HG02870 (cell line): Measurements from ENCODE around the gene RAB41.
"Not testable (repeated sequence)": the region's sequence is repeated elsewhere in the genome, so short reads cannot be mapped to it uniquely, and the experiment has no call there.

ENCODE experiments used
- ATAC-seq: cut with Tn5 transposase; IDR thresholded peaks from one replicate; pipeline ENCODE4 v1.9.1; 2021; ENCODE audit warnings: mild to moderate bottlenecking, moderate library complexity; ENCODE audit not compliant: unreplicated experiment

RAB41 gene

DNA sequence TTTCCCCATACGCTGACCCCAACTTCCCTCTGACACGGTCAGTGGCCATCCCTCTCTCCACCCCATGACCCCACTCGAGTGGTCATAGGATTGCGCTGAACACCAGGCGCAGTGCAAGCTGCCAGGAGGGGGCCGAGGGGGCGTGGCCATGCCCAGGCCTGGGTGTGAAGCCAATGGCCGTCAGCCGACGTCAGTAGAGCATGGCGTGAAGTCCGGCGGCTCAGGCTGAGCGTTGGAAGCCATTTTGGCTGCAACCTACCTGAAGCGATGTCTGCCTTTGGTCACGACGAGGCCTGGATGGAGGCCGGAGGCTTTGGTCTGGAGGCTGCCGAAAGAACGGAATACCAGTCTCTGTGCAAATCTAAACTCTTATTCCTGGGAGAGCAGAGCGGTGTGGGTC lies at the start of gene RAB41:
RAB41 (plus strand) TSS at position 222 of the 400 bp plus-strand sequence; CDS start at position 268, 46 bp downstream.
- no peak for ATAC-seq

DNA sequence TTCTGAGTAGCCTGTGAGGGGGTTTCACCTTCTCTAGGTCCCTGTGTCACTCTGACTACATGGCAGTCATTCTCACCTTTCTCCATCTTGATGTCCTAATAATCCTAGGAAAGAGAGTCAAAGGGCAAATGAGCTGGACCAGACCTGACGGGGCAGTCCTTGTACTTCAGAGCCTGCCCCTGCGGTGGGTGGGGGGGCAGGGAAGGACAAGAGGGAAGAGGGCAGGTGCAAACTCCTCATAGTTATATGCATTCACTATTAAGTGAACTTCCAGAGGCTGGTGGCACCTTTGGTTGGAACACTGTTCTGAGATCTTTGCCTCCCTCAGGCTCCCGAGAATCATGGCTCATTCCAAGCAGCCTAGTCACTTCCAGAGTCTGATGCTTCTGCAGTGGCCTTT lies 47.6 kb upstream of the RAB41 start, which contains the start of gene AWAT1:
AWAT1 (plus strand) TSS at position 301 of the 400 bp plus-strand sequence; CDS start at position 342, 41 bp downstream.
- no peak for ATAC-seq

DNA sequence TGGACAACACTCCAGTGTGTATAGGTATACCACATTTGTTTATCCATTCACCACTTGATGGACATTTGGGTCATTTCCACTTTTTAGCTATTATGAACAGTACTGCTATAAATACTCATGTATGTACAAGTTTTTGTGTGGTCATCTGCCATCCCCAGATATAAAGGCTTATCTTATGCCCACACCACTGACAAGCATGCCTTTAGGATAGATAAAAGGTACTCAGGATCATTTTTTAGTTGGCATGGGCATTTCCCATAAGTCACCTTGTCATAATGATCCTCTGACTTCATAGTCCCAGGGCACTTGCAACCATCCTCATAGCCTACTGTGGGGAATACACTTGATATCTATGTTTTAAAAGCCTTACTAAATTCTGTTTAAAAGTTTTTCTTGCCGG lies 41.2 kb upstream of the RAB41 start:
- no peak for ATAC-seq

DNA sequence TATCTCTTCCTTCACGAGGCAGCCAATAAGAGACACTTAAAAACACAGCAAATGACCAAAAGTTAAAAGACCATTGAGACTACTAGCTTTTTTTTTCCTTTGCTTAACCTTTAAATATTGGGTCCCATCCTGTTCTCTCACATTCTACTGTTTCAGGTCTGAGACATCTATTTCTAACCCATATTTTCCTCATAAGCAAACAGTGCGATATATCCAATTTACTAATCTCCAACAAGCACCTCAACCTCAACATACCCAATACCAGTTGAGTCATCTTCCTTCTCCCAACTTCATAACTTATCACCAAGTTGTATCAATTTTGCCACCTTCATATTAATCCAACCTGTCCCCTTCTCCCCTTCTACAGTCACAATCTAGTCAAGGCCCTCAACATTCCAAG lies 40.5 kb upstream of the RAB41 start:
- ATAC-seq: no peak

- not testable (repeated sequence) for ATAC-seq
Observed at GRCh38 chrX:70243601-70244000, 38.4 kb upstream of the RAB41 start.

DNA sequence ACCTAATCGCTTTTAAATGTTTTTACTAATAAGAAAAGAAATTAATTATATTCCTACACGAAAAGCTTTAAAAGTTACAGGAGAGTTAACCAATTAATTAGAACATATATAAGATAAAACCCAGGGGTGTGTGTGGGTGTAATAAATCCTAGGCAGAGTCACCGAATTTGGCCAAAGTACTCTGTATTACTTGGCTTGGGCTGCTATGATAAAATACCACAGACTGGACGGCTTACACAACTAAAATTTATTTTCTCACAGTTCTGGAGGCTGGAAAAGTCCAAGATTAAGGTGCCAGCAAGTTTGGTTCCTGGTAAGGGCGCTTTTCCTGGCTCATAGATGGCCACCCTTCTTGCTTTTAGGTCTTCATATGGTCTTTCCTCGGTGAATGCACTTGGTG lies 37.1 kb upstream of the RAB41 start:
- ATAC-seq: no peak

DNA sequence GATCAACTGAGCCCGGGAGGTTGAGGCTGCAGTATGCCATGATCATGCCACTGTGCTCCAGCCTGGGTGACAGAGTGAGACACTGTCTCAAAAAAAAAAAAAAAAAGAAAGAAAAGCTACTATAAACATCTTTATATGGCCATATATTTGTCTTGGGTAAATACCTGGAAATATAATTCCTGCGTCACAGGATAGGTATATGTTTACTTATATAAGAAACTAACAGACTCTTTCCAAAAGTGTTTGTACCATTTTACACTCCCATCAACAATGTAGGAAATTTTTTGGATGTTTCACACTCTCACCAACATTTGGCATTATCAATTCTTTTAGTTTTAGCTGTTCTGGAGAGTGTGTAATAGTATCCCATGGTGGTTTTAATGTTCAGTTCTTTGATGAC lies 34.7 kb upstream of the RAB41 start:
- no peak for ATAC-seq

DNA sequence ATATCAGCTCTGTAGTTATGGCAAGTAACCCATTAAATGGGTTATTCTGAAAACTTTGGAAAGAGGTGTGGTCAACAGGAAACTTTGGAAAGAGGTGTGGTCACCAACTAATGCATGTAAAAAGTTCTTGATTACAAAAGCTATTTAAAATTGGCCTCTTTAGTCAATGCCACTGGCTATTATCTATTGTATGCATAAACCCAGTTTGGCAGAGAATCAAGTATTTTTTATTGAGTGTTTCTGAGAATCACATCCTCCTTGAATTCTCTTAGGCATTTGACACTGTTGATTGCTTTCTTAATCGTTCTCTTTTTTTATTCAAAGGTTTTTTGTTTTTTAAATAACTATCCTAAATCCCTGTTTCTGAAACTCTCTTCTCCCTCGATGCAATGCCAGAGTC lies 29.5 kb upstream of the RAB41 start:
- ATAC-seq: no peak

GRCh38 chrX:70253377-70254062 lies 28.5 kb upstream of the RAB41 start:
- no peak for ATAC-seq

GRCh38 chrX:70254063-70254400 lies 27.9 kb upstream of the RAB41 start:
- no peak for ATAC-seq

- ATAC-seq: no peak
Observed at GRCh38 chrX:70254909-70255308, 27.1 kb upstream of the RAB41 start.

- no peak for ATAC-seq
Observed at GRCh38 chrX:70255452-70255851, 26.5 kb upstream of the RAB41 start.

DNA sequence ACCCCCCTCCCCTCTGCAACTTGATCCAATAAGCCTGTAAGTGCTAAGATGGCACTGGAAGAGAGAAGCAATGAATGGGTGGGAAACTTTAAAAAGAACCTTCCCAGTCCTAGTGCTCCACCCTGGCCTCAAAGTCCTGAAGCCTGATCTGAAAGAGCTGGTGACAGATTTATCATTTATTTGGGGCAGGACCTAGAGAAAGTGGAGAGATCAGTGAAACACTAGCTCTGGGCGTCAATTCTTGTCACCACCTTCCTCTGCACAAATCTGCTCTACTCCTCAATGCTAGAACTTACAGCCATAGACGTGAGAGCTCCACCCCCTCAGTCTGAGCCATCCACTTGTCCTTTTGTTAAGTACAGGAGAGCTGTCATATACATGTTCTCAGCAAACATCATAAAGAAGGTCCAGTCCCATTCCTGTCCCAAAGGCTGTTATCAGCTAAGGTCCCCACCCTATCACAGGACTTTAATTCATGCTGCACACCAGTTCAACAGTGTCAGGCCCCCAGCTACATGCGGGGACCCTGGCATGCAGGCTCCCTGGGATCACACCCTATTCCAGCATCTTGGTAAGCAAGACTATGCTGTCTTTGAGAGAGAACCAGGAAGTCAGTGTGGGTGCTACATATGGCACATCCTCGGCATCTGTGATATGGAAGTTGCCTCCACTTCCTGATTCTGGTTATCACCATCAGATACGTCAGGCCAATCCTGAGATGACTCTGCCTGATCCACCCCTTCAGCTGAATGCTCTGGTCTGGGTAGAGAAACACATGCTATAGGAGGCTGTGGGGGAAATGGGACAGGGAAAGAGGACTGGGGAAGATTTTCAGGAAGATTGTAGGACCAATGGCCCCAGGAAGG lies 24.3 kb upstream of the RAB41 start:
- ATAC-seq: no peak

DNA sequence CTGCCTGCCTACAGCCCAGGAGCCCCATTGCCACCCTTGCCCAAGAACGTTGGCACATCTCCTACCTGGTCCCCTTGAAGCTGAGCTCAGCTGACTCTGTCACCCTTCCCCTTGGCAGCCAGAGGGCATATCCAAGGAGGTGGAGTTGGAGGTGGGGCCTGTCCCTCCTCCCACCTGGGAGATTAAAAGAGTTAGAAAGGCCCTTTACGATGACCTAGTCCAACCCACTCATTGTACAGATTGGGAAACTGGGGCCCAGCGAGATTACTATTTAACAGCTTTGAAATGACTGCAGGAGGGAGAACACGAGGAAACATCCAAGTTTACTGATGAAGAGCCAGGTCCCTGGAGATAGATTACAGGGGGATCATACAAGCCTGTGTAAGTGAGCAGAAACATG lies 21.9 kb upstream of the RAB41 start, which contains the start of gene P2RY4:
P2RY4 (minus strand) TSS at position 101 of the 400 bp plus-strand sequence. CDS start 580 bp downstream, outside the sequence.
- ATAC-seq: no peak

DNA sequence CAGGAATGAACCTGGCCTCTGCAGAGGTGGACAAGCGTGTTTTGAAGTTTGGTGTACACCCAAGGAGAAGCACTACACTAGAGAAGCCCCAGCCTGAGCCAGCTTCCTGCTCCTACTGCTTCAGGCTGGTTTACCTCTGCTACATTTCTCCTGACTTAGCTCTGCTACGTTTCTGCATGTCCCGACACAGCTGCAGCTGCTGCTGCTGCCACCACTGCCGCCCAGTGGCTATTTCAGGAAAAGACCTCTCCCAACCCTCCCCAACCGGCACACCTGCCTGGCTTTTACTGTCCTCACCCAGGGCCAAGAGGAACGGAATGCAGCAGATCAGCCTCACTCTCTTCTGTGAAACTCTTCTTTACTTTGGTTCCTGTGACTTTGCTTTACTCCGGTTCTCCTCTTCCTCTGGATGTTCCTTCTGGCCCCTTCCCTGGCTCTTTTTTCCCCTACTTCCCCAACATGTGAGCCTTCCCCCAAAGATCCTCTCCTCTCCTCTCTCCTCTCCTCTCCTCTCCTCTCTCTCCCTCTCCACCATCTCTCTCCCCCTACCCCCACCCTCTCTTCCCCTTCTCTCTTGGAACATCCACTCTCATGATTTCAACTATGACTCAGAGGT lies 18.9 kb upstream of the RAB41 start:
- no peak for ATAC-seq

DNA sequence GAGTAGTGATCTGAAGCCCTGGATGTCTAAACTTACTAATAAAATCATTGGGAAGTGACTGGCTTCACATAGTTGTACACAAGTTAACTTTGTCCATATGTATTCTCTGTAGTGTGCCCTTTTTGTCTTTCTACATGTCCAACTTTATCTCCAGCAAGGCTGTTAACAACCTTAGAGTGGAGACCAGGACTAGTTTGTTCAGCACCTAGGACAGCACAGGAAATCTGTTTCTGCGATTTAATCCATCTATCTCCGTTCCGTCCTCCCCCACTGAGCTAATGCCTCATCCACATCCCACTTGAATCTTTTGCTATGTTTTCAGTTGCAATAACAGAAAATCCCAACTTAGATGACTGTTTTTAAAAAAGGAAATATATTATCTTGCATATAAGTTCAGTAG lies 17.2 kb upstream of the RAB41 start:
- no peak for ATAC-seq

DNA sequence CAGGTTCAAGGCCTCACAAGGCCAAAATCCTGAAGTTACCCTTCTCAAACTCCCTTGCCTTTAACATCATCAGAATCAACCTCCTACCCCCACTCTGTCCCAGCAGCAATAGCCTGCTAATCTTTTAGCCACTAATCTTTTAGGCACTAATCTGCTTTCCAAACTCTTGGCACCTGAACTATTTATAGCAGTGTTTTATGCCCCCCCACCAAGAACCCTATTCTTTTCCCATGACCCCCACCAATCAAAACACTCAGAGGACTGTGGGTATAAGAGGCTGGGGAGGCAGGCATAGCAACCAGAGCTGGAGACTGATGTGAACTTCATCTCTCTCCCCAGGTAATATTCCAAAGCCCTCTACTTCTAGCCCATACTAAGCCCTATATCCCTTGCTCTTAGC lies 13.9 kb upstream of the RAB41 start, which contains the start of gene ARR3:
ARR3 (plus strand) TSS at position 301 of the 400 bp plus-strand sequence. CDS start 1,052 bp downstream, outside the sequence.
- ATAC-seq: no peak

GRCh38 chrX:70274029-70274428 lies 7.9 kb upstream of the RAB41 start:
- ATAC-seq: not testable (repeated sequence)

DNA sequence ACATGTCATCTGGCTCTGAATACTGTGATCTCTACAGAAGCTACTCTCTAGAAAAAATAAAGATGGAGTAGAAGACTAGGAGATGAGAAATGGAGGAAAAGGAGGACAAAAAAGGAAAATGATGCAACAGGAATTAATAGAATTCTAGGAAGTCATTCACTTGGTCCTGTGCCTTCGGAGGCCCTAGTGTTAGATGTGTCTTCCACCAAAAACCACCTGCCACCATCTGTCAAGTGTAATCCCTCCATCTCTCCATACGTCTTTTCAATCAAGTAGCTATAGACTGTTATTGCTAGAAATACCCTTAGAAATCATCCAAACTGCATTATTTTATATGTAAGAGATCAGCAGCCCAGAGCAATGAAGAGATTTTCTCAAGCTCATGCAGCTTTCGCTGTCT lies 2.9 kb upstream of the RAB41 start:
- ATAC-seq: no peak

DNA sequence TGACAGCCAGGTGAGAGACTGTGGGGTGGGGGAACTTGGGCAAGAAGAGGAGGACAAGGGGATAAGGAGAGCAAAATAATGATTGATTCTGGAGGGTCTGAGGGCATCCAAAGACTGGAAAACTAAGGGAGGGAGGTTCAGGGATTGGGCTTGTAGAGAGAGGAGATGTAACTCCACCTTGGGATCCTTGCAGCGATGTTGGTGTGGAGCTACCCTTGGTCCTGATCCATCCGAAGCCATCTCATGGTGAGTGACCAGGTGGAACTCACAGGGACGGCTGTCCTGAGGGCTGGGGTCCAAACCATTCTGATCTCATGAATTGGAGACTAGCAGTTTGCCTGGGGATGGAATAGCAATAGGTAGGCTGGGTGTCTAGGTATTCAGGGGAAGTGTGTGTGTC lies 1.4 kb upstream of the RAB41 start:
- no peak for ATAC-seq

GRCh38 chrX:70289168-70289792 lies 7.3 kb downstream of the RAB41 start:
- no peak for ATAC-seq
